Calu3 (cell line): Measurements from ENCODE around the gene RBM33. TPM values are rescaled to one million over a fixed set of nuclear protein-coding genes. Genes with fewer than 3 reads are reported as not detected.
A peak's percentile ranks its signal among the peaks of the same experiment; 100 is the strongest.

ENCODE experiments used
- BruUV-seq: library from RNA; stranded (reverse); fragments of 400-500 nt; replicated peaks from 2 replicates; lab custom pipeline; 2021; lab: Mats Ljungman, UMichigan
- CTCF ChIA-PET: fragments of 300-600 bp; sonication (Branson Sonifier 250); formaldehyde crosslinking; loops from one replicate; lab custom pipeline; 2022; ENCODE audit warnings: antibody characterized with exemption; lab: Charles Lee
- DNase-seq: peaks from one replicate; pipeline ENCODE4 v3.0.0; 2022
- H3K27ac Mint-ChIP-seq: one replicate; pipeline ENCODE4 v1.8.0; 2022; ENCODE audit warnings: mixed read lengths; ENCODE audit not compliant: unreplicated experiment
- H3K27me3 Mint-ChIP-seq: one replicate; pipeline ENCODE4 v1.8.0; 2022; ENCODE audit warnings: mixed read lengths; ENCODE audit not compliant: unreplicated experiment
- H3K36me3 Mint-ChIP-seq: one replicate; pipeline ENCODE4 v1.8.0; 2022; ENCODE audit warnings: mild to moderate bottlenecking, moderate library complexity, mixed read lengths; ENCODE audit not compliant: insufficient read depth, unreplicated experiment
- H3K4me1 Mint-ChIP-seq: one replicate; pipeline ENCODE4 v1.8.0; 2022; ENCODE audit warnings: mild to moderate bottlenecking, low read depth, mixed read lengths; ENCODE audit not compliant: unreplicated experiment
- H3K4me3 Mint-ChIP-seq: one replicate; pipeline ENCODE4 v1.8.0; 2022; ENCODE audit warnings: mild to moderate bottlenecking, low read depth, moderate library complexity, mixed read lengths; ENCODE audit not compliant: unreplicated experiment
- H3K9me3 Mint-ChIP-seq: one replicate; pipeline ENCODE4 v1.8.0; 2022; ENCODE audit warnings: low read depth, mixed read lengths; ENCODE audit not compliant: unreplicated experiment
- CTCF ChIP-seq: fragments of 200-600 bp; IDR thresholded peaks from one replicate; pipeline ENCODE4 v1.8.0; 2022; ENCODE audit warnings: antibody characterized with exemption; ENCODE audit not compliant: unreplicated experiment
- intact Hi-C: fragments of 100-400 bp; cut with micrococcal nuclease; formaldehyde crosslinking; loops from one replicate; pipeline ENCODE4 v1.10.0; 2022; ENCODE audit not compliant: unreplicated experiment
- total RNA-seq: library from RNA; stranded (reverse); gene quantifications from 2 replicates; pipeline ENCODE4 v1.2.3, GENCODE V29; 2022

RBM33 gene
- total RNA-seq, 1 experiment from 2014 or later, result 82.9 TPM

- H3K27me3 Mint-ChIP-seq, result no peaks in the 10 kb centered on the region
- H3K9me3 Mint-ChIP-seq, result no peaks in the 10 kb centered on the region
- CTCF ChIA-PET, result interaction anchor here (0.8 kb wide), 1 partner anchor 17 kb away, joined by 3 read pairs; no protein-coding TSS in a partner anchor
- H3K4me3 Mint-ChIP-seq, result no peak overlapping the region
- no peak for TF ChIP-seq CTCF
- no TSS peak for BruUV-seq
- H3K27ac Mint-ChIP-seq, result peak overlapping the region; percentile 52
- intact Hi-C loops, result no loop called here
- H3K36me3 Mint-ChIP-seq, result peaks cover 36% of the 10 kb centered on the region
- DNase-seq, result no peak
- H3K4me1 Mint-ChIP-seq, result peaks cover 15% of the 10 kb centered on the region
These were observed 36.4 kb downstream of the RBM33 start for GRCh38 chr7:155680864-155681263.

DNA sequence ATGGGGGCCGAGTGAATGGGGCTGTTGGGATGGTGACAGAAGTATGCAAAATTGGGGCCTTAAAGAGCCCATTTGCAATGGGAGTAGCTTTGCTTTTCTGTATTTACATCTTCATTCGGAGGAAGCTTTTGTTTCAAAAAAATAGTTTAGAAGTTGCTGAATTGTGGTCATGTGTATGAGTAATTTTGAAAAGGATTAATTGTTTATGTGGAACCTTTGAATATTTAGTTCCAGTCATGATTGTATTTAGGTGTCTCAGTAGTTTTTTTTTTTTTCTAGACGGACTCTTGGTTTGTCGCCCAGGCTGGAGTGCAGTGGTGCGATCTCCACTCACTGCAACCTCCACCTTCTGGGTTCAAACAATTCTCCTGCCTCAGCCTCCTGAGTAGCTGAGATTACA is 37.2 kb downstream of the RBM33 start:
- peaks cover 15% of the 10 kb centered on the region for H3K4me1 Mint-ChIP-seq
- no peak overlapping the region for H3K4me3 Mint-ChIP-seq
- BruUV-seq, result no TSS peak
- no peak for TF ChIP-seq CTCF
- CTCF ChIA-PET, result interaction anchor here (0.6 kb wide), 1 partner anchor 141 kb away, joined by 3 read pairs; no protein-coding TSS in a partner anchor
- H3K27ac Mint-ChIP-seq, result peak overlapping the region; percentile 52
- H3K27me3 Mint-ChIP-seq, result no peaks in the 10 kb centered on the region
- H3K9me3 Mint-ChIP-seq, result no peaks in the 10 kb centered on the region
- H3K36me3 Mint-ChIP-seq, result peaks cover 36% of the 10 kb centered on the region
- intact Hi-C loops, result no loop called here
- no peak for DNase-seq

DNA sequence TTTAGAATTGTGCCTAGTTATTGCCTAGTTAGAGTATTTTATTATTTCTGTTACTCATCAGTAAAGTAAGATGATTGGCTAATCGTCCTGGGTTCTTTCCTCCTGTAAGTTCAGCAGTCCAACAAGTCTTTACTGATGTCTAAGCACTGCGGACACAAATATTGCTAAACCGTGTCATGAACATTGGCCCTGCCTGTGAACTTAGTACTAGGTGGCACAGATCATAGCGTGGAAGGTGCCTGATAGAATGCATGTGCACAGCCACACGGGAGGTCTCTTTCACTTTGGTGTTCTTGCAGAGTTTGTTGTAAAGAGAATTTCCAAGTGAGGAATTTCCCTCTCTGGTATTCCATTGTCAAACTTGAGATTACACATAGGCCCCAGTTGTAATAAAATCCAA is 38.0 kb downstream of the RBM33 start:
- intact Hi-C loops, result no loop called here
- no peak for DNase-seq
- H3K27ac Mint-ChIP-seq, result no peak overlapping the region
- no peak overlapping the region for H3K4me3 Mint-ChIP-seq
- peaks cover 36% of the 10 kb centered on the region for H3K36me3 Mint-ChIP-seq
- H3K4me1 Mint-ChIP-seq, result peaks cover 15% of the 10 kb centered on the region
- no peaks in the 10 kb centered on the region for H3K9me3 Mint-ChIP-seq
- no TSS peak for BruUV-seq
- no peaks in the 10 kb centered on the region for H3K27me3 Mint-ChIP-seq
- no peak for TF ChIP-seq CTCF
- CTCF ChIA-PET, result interaction anchor here (0.6 kb wide), 1 partner anchor 142 kb away, joined by 3 read pairs; no protein-coding TSS in a partner anchor

GRCh38 chr7:155683098-155683497 is 38.6 kb downstream of the RBM33 start:
- peaks cover 36% of the 10 kb centered on the region for H3K36me3 Mint-ChIP-seq
- TF ChIP-seq CTCF, result no peak
- H3K27me3 Mint-ChIP-seq, result no peaks in the 10 kb centered on the region
- BruUV-seq, result no TSS peak
- no peak for DNase-seq
- intact Hi-C loops, result no loop called here
- H3K9me3 Mint-ChIP-seq, result no peaks in the 10 kb centered on the region
- peaks cover 15% of the 10 kb centered on the region for H3K4me1 Mint-ChIP-seq
- CTCF ChIA-PET, result no interaction called here
- H3K4me3 Mint-ChIP-seq, result no peak overlapping the region
- H3K27ac Mint-ChIP-seq, result no peak overlapping the region
